Panc1 (cell line): Measurements from ENCODE around the gene ATL2. TPM values are rescaled to one million over a fixed set of nuclear protein-coding genes. Genes with fewer than 3 reads are reported as not detected.

ENCODE experiments used
- ATAC-seq: fragments of 200-7000 bp; cut with Tn5 transposase; 2 replicates; pipeline ENCODE4 v1.9.1; 2020; ENCODE audit warnings: mild to moderate bottlenecking, moderate library complexity
- BruUV-seq: library from RNA; stranded (reverse); fragments of 400-500 nt; replicated peaks from 2 replicates; lab custom pipeline; 2021; lab: Mats Ljungman, UMichigan
- CTCF ChIA-PET: fragments of 300-600 bp; sonication (Branson Sonifier 250); formaldehyde crosslinking; loops from one replicate; lab custom pipeline; 2022; ENCODE audit warnings: antibody characterized with exemption; lab: Charles Lee
- POLR2A ChIA-PET: fragments of 300-600 bp; sonication (Branson Sonifier 250); formaldehyde crosslinking; loops from one replicate; lab custom pipeline; 2022; ENCODE audit warnings: antibody characterized with exemption; lab: Charles Lee
- DNase-seq: peaks from one replicate; pipeline ENCODE4 v3.0.0-alpha.2; 2010; ENCODE audit warnings: low read depth, low spot score
- H3K27ac ChIP-seq: 2 replicates; pipeline ENCODE4 v1.5.1; 2011; ENCODE audit warnings: mild to moderate bottlenecking, low read length, inconsistent platforms
- H3K27me3 ChIP-seq: fragments of 200-500 bp; sonication (Bioruptor generic); 2 replicates; pipeline ENCODE4 v1.6.0; 2014; ENCODE audit warnings: low read length, inconsistent platforms; ENCODE audit not compliant: control insufficient read depth, insufficient read depth
- H3K36me3 ChIP-seq: fragments of 200-500 bp; sonication (Bioruptor generic); 2 replicates; pipeline ENCODE4 v1.5.1; 2014; ENCODE audit warnings: inconsistent platforms, mild to moderate bottlenecking, low read length, moderate library complexity; ENCODE audit not compliant: control insufficient read depth, insufficient read depth
- H3K4me1 ChIP-seq: 2 replicates; pipeline ENCODE4 v1.5.1; 2011; ENCODE audit warnings: inconsistent platforms, mild to moderate bottlenecking, low read length, moderate library complexity; ENCODE audit not compliant: control insufficient read depth, insufficient read depth
- H3K4me3 ChIP-seq, 2 experiments: 2 replicates each; pipeline ENCODE4 v1.5.1; 2011 to 2012; ENCODE audit warnings: low read depth in 2 of 2, low read length in 2 of 2, mild to moderate bottlenecking in 2 of 2, inconsistent platforms in 1 of 2, moderate library complexity in 1 of 2
- H3K9me3 ChIP-seq: fragments of 200-500 bp; sonication (Bioruptor generic); 2 replicates; pipeline ENCODE4 v1.5.1; 2014; ENCODE audit warnings: low read depth, mild to moderate bottlenecking, inconsistent platforms, low read length, moderate library complexity; ENCODE audit not compliant: control insufficient read depth, insufficient read depth
- CTCF ChIP-seq: fragments of 450-650 bp; IDR thresholded peaks from 2 replicates; pipeline ENCODE4 v1.5.1; 2017; ENCODE audit warnings: mild to moderate bottlenecking
- POLR2AphosphoS5 ChIP-seq: IDR thresholded peaks from 2 replicates; pipeline ENCODE4 v1.6.1; 2012; ENCODE audit warnings: mild to moderate bottlenecking, low read depth, low read length, moderate library complexity
- REST ChIP-seq, 2 experiments: IDR thresholded peaks; 2 replicates each; pipeline ENCODE4 v1.6.1; 2011 to 2012; ENCODE audit warnings: low read depth in 2 of 2, control low read depth in 1 of 2, low read length in 1 of 2, mild to moderate bottlenecking in 1 of 2, moderate library complexity in 1 of 2; ENCODE audit not compliant: insufficient read depth in 1 of 2
- SIN3A ChIP-seq: IDR thresholded peaks from 2 replicates; pipeline ENCODE4 v1.6.1; 2012; ENCODE audit warnings: low read depth, mild to moderate bottlenecking, low read length, moderate library complexity, borderline replicate concordance; ENCODE audit not compliant: insufficient read depth
- TCF7L2 ChIP-seq: IDR thresholded peaks from 2 replicates; pipeline ENCODE4 v1.6.1; 2011; ENCODE audit warnings: mild to moderate bottlenecking, low read depth, low read length, inconsistent platforms
- in situ Hi-C: cut with HindIII; loops from 2 replicates; pipeline ENCODE4 v1.10.0; 2016; ENCODE audit warnings: low sequenced_read_pairs, low pct_unique_long_range_greater_than_20kb
- intact Hi-C: fragments of 100-400 bp; cut with micrococcal nuclease; formaldehyde crosslinking; loops from one replicate; pipeline ENCODE4 v1.10.0; 2022; ENCODE audit not compliant: unreplicated experiment
- total RNA-seq: library from RNA; stranded (reverse); gene quantifications from one replicate; pipeline ENCODE4 v1.2.1, GENCODE V29; 2021; ENCODE audit not compliant: unreplicated experiment

Gene ATL2
- total RNA-seq, 1 experiment from 2014 or later: 78.7 TPM

GRCh38 chr2:38294597-38294996, 82.5 kb downstream of the ATL2 start:
- in situ Hi-C loops: no loop called here
- ChIA-PET CTCF (no interaction called here), POLR2A (no interaction called here)
- Histone ChIP-seq H3K27me3 (no peaks in the 10 kb centered on the region), H3K4me3 (no peak overlapping the region), H3K27ac (no peak overlapping the region), H3K9me3 (no peaks in the 10 kb centered on the region), H3K36me3 (peaks cover 41% of the 10 kb centered on the region), H3K4me1 (no peaks in the 10 kb centered on the region)
- intact Hi-C loops: no loop called here
- TF ChIP-seq REST (IDR thresholded peaks at IDR 0.05; ENCODE audit: insufficient read depth in 1 of 2, low read depth in 2 of 2, low read length in 1 of 2) (no peak), TCF7L2 (no peak), POLR2AphosphoS5 (no peak), SIN3A (no peak), CTCF (no peak)
- no peak for DNase-seq
- no TSS peak for BruUV-seq
- no peak for ATAC-seq

- Histone ChIP-seq H3K27ac (no peak overlapping the region), H3K4me3 (no peak overlapping the region), H3K9me3 (no peaks in the 10 kb centered on the region), H3K4me1 (no peaks in the 10 kb centered on the region), H3K27me3 (no peaks in the 10 kb centered on the region), H3K36me3 (peaks cover 29% of the 10 kb centered on the region)
- no TSS peak for BruUV-seq
- TF ChIP-seq REST (IDR thresholded peaks at IDR 0.05; ENCODE audit: insufficient read depth in 1 of 2, low read depth in 2 of 2, low read length in 1 of 2) (no peak), TCF7L2 (no peak)
- ChIA-PET POLR2A (no interaction called here), CTCF (no interaction called here)
- DNase-seq (no peak), ATAC-seq (0 out of 2 replicates have a peak, but pooled peaks have one; percentile 43)
- in situ Hi-C loops (no loop called here), intact Hi-C loops (no loop called here)
These were observed 83.8 kb downstream of the ATL2 start for GRCh38 chr2:38293152-38293865.
